GM19238 (cell line): ENCODE data around the gene ANKRD45.
"Not testable (repeated sequence)": the region's sequence is repeated elsewhere in the genome, so short reads cannot be mapped to it uniquely, and the experiment has no call there.

ENCODE experiments used
- DNase-seq: peaks from one replicate; pipeline ENCODE4 v3.0.0; 2011; ENCODE audit warnings: low spot score; ENCODE audit not compliant: insufficient read length

ANKRD45 gene

DNA sequence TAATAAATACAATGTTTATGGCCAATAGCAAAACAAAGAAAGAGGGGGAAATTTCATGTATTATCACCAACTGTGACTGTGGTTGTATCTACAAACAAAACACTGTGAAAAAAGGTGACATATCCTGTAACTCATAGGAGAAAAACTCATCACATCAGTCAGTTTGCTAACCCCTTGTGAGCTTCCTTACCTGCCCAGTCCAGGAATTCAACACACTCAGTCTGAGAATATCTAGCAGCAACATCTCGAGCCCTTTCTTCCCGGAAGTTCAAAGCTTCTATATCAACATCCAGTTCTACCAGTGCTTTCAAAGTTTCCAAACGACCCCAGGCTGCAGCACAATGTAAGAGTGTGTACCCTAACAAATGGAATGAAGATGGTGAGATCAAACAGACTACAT, 23.0 kb downstream of the ANKRD45 start:
- DNase-seq: no peak

GRCh38 chr1:173642450-173643139, 27.1 kb downstream of the ANKRD45 start:
- not testable (repeated sequence) for DNase-seq

DNA sequence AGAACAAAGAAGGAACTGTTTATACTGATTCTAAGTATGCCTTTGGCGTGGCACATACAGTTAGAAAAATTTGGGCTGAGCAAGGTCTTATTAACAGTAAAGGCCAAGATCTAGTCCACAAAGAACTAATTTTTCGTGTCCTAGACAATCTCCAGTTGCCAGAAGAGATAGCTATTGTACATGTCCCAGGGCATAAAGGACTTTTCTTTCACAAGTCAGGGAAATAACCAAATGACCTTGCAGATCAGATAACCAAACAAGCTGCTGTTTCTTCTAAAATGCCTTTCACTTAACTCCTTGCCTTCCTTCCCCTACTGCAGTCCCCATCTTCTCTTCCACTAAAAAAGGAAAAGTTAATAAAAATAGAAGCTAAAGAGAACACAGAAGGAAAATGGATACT, 30.5 kb downstream of the ANKRD45 start:
- DNase-seq: no peak

DNA sequence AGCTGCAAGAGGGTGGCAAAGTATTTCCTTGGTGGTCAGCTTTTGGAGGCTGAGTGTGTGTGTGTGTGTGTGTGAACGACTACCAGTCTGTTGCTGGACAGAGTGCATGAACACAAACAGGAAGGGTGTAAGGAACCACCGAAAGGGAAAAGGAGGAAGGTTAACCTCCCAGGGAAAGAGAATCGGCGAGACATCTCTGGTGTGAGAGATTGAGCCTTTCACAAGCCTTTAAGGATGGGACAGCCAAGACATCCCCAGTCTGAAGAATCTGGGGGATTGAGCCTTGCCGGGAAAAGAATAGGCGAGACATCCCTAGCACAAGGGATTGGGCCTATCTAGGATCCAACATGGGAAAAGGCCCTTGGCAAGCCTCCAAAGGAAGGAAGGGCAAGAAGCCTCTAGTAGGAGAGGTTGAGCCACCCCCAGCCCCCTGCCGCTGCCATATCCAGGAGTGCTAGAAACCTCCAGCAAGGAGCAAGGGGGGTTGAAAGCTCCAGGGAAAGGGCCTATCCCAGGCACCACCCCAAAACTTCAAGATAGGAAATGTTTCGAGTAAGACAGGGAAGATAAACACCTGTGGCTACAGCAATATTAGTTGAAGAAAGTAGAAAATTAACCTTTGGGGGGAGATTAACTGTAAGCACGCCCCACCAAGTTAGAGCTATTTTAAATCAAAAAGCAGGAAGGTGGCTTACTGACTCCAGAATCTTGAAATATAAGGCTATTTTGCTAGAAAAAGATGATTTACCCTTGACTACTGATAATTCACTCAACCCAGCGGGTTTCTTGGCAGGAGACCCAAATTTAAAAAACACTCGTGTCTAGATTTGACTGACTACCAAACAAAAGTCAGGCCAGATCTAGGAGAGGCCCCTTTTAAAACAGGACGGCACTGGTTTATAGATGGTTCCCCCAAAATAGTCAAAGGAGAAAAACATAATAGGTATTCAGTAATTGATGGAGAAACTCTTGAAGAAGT, 31.3 kb downstream of the ANKRD45 start:
- no peak for DNase-seq

GRCh38 chr1:173637236-173638042, 32.2 kb downstream of the ANKRD45 start:
- DNase-seq: not testable (repeated sequence)

GRCh38 chr1:173635116-173635515, 34.5 kb downstream of the ANKRD45 start, which contains the start of gene TEX50:
TSS of gene TEX50 (plus strand) at chr1:173635338. CDS start at chr1:173635522, 184 bp downstream.
- DNase-seq: no peak

DNA sequence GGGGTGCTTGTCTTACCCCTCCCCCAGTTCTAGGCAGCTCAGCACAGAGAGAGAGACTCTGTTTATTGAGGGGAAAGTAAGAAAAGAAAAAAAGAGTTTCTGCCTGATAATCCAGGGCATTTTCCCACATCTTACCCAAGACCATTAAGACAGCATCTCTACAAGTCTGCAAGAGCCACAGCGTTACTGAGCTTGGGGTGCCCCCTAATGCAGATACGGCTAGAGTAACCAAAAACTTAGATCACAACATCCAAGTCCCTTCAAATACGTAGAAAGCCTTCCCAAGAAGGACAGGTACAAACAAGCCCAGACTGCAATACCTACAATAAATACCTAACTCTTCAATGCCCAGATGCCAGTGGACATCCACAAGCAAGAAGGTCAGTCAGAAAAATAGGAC, 40.8 kb downstream of the ANKRD45 start:
- DNase-seq: no peak

GRCh38 chr1:173627269-173627668, 42.4 kb downstream of the ANKRD45 start:
- DNase-seq: no peak

- DNase-seq: no peak
Measured at GRCh38 chr1:173616859-173617258, 52.8 kb downstream of the ANKRD45 start.

- DNase-seq: not testable (repeated sequence)
Measured at GRCh38 chr1:173613086-173613485, 56.6 kb downstream of the ANKRD45 start.

DNA sequence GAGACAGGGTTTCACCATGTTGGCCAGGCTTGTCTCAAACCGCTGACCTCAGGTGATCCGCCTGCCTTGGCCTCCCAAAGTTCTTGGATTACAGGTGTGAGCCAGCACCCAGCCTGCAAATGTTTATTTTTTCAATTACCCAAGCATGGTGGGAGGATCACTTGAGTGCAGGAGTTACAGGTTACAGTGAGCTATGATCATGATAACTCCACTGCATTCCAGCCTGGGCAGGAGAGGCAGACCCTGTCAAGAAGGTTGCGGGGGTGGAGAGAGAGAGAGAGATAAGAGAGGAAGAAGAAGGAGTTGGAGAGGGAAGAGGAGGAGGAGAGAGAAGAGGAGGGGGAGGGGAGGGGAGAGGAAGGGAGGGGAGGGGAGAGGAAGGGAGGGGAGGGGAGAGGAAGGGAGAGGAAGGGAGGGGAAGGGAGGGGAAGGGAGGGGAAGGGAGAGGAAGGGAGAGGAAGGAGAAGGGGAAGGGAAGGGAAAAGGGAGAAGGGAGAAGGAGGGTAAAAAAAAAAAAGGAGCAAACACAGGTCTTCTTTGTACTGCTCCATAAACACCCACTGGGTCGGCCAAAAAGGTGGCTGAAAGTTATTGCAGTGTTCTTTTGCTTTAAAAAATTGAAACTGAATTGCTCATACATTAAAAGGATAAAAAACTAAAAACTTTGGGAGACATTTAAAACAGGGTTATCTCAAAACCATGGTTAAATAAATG, 61.0 kb downstream of the ANKRD45 start:
- no peak for DNase-seq

- DNase-seq: no peak
Measured at GRCh38 chr1:173603056-173603591, 66.5 kb downstream of the ANKRD45 start, which contains the start of gene SLC9C2. TSS of gene SLC9C2 (minus strand) at chr1:173603072. CDS start at chr1:173601776, 1,296 bp downstream.

DNA sequence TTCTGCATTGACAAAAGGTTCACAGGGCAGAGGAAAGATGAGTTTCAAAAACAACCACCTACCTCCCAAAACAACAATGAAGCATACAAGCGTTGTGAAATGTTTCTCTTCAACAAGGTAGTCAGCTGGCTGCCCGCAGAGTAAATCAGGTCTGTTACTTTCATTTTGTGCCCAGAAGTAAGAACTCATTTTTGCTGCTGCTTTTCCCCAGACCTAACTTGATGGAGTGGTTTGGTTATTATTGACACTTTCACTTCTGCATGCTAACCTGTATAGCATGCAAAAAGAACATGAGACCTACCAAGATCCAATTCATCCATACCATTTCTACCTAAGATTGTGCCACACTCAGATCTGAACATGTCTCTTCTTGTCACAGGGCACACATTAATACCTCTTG, 68.1 kb downstream of the ANKRD45 start:
- no peak for DNase-seq

DNA sequence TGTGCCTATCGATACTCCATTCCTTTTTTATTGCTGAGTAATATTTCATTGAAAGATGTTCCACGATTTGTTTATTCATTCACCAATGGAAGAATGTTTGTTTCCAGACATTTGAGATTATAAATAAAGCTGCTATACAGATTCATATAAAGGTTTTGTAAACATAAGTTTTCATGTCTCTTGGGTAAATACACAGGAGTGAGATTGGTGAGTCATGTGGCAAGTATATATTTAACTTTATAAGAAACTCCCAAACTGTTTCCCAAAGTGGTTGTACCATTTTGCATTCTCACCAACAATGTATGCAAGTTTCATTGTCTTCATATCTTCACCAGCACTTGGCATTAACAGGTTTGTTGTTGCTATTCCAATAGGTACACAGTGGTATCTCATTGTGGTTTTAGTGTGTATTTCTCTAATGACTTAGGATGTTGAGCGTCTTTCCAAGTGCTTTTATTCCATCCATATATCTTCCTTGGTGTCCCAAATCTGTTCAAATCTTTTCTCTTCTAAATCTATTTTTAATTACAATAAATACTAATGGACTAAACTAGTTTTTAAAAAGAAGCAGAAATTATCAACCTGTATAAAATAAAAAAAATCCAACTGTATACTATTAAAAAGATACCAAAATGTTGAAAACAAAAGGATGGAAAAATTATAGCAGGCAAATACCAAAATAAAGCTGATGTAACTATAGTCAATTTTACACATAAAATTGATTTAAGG, 73.4 kb downstream of the ANKRD45 start:
- no peak for DNase-seq

GRCh38 chr1:173591138-173591537, 78.5 kb downstream of the ANKRD45 start:
- DNase-seq: not testable (repeated sequence)

DNA sequence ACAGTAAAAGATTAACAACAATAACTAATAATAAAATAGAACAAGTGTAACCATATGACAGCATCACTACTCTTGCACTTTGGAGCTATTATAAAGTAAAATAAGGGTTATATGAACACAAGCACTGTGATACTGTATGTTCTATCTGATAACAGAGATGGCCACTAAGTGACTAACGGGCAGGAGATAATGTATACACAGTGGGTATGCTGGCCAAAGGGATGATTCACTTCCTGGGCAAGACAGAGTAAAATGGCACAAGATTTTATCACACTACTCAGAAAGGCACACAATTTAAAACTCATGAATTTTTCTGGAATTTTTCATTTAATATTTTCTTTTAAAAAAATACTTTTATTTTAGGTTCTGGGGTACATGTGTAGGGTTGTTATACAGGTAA, 79.1 kb downstream of the ANKRD45 start:
- no peak for DNase-seq

GRCh38 chr1:173581383-173582079, 88.1 kb downstream of the ANKRD45 start:
- no peak for DNase-seq

GRCh38 chr1:173580658-173581057, 89.0 kb downstream of the ANKRD45 start:
- no peak for DNase-seq

DNA sequence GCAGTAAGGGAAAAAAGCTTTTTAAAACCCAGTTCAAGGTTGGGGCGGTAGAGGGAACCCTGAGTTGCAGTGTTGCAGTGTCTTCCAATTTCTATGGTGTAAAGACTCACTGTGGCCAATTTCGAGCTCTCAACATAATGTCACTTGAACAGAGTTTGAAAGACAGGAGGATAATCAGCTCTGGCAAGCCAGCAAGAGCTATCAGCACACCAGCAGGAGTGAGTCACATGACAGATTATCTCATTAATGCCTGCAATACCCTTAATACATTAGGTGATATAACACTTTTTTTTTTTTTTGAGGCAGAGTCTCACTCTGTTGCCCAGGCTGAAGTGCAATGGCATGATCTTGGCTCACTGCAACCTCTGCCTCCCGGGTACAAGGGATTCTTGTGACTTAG, 89.6 kb downstream of the ANKRD45 start:
- no peak for DNase-seq
